ENCODE results near the gene BCCIP.
A peak's percentile ranks its signal among the peaks of the same experiment; 100 is the strongest.

BCCIP gene

GRCh38 chr10:125799451-125800182 lies 23.7 kb upstream of the BCCIP start:
- DNase-seq: no peak

- DNase-seq: no peak
Measured at GRCh38 chr10:125801574-125801973, 21.8 kb upstream of the BCCIP start.

- DNase-seq: no peak
Measured at GRCh38 chr10:125802131-125802530, 21.2 kb upstream of the BCCIP start.

GRCh38 chr10:125802739-125803138 lies 20.6 kb upstream of the BCCIP start:
- DNase-seq: no peak

GRCh38 chr10:125808047-125808446 lies 15.3 kb upstream of the BCCIP start:
- no peak for DNase-seq

GRCh38 chr10:125811251-125811650 lies 12.1 kb upstream of the BCCIP start:
- no peak for DNase-seq

GRCh38 chr10:125812128-125812750 lies 11.1 kb upstream of the BCCIP start:
- DNase-seq: no peak

GRCh38 chr10:125815764-125816163 lies 7.6 kb upstream of the BCCIP start:
- no peak for DNase-seq

- no peak for DNase-seq
Measured at GRCh38 chr10:125816548-125816947, 6.8 kb upstream of the BCCIP start.

- DNase-seq: no peak
Measured at GRCh38 chr10:125817337-125817946, 5.9 kb upstream of the BCCIP start.

GRCh38 chr10:125820701-125821100 lies 2.6 kb upstream of the BCCIP start:
- DNase-seq: no peak

GRCh38 chr10:125823663-125824251 lies 411 bp downstream of the BCCIP start:
- DNase-seq: peak; percentile 6

- no peak for DNase-seq
Measured at GRCh38 chr10:125824736-125825135, 1.4 kb downstream of the BCCIP start.

GRCh38 chr10:125827133-125827532 lies 3.8 kb downstream of the BCCIP start:
- DNase-seq: no peak

GRCh38 chr10:125828311-125828710 lies 5.0 kb downstream of the BCCIP start:
- no peak for DNase-seq

GRCh38 chr10:125836746-125837145 lies 13.4 kb downstream of the BCCIP start:
- no peak for DNase-seq

GRCh38 chr10:125838802-125839575 lies 15.6 kb downstream of the BCCIP start:
- DNase-seq: no peak

GRCh38 chr10:125840406-125840805 lies 17.1 kb downstream of the BCCIP start:
- no peak for DNase-seq

GRCh38 chr10:125840955-125841354 lies 17.6 kb downstream of the BCCIP start:
- no peak for DNase-seq

- DNase-seq: no peak
Measured at GRCh38 chr10:125843603-125844329, 20.4 kb downstream of the BCCIP start.

- DNase-seq: no peak
Measured at GRCh38 chr10:125844751-125845221, 21.4 kb downstream of the BCCIP start.

- DNase-seq: no peak
Measured at GRCh38 chr10:125845617-125846016, 22.3 kb downstream of the BCCIP start.
